Stimulated activated CD8-positive, alpha-beta memory T cell treated with anti-CD3 and anti-CD28 coated beads, Interleukin-7, amount 100 ng/mL, for 1 hour (primary cell): ENCODE results near the gene TOGARAM1.
A peak's percentile ranks its signal among the peaks of the same experiment; 100 is the strongest.
"Not testable (repeated sequence)": the region's sequence is repeated elsewhere in the genome, so short reads cannot be mapped to it uniquely, and the experiment has no call there.

Experiments used
- DNase-seq, 2 donors: peaks; one replicate each; pipeline ENCODE4 v3.0.0-alpha.2; 2020; ENCODE audit warnings: low read depth in 2 of 2

The TOGARAM1 gene

DNA sequence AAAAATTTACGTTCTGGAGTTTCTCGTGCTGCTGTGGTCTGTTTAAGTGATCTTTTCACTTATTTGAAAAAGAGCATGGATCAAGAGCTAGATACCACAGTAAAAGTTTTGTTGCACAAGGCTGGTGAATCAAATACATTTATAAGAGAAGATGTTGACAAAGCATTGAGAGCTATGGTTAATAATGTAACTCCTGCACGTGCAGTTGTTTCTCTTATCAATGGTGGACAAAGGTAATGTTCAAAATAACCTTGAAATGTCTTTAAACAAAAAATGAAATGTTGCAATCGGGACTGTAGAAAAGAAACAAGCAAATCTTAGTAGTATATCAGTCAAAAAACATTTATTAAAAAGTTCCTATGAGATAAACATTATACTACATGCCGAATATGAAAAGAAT, 82.6 kb downstream of the TOGARAM1 start:
- no peak for DNase-seq

DNA sequence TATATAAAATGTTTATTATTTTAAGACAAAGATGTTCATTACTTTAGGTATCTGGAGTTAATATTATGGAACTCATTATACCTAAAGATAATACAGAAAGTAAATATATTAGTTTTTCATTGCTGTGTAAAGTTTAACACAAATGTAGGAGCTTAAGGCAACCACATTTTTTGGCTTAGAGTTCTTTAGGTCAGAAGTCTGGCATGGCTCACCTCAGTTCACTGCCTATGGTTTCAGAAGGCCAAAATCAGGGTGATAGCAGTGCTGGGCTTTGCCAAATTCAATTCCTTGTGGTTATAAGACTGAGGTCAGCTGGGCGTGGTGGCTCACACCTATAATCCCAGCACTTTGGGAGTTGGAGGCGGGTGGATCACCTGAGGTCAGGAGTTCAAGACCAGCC, 86.4 kb downstream of the TOGARAM1 start:
- no peak for DNase-seq

DNA sequence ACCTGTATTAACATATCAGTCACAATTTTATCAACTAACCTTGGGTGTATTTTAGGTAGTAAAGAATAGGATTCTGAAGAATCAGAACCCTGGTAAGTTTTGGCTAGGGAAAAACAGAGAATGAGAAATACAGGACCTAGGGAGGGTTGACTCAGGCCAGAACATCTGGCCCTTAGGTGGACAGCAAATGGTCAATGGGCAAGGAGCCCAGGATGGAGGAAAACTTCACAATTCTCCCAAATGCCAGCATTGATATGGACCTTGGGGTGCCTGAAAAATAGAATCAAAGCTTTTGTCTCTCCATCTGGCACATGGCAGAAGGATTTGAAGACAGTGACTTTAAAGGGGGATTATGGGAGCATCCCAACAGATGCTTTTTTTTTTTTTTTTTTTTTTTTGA, 89.2 kb downstream of the TOGARAM1 start:
- DNase-seq = no peak

DNA sequence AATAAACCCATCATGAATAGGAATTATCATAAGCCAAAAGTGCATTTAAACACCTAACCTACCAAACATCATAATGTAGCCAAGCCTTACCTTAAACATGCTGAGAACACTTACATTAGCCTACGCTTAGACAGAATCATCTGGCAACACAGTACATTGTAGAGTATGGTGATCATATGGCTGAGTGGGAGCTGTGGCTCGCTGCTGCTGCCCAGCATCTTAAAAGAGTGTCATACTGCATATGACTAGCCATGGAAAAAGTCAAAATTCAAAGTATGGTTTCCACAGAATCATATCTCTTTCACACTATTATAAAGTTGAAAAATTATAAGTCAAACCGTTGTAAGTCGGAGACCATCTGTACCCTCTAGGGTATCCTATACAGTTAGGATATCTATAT, 89.9 kb downstream of the TOGARAM1 start:
- no peak for DNase-seq

DNA sequence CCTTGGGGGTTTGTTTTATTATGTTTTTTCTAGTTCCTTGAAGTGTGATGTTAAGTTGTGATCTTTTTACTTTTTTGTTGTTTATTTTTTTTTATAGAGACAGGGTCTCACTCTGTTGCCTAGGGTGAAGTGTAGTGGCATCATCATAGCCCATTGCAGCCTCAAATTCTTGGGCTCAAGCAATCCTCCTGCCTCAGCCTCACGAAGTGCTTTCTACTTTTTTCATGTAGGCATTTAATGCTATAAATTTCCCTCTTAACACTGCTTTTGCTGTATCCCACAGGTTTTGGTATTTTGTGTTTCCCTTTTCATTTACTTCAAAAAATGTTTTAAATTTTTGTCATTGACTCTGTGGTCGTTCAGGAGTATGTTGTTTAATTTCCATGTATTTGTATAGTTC, 95.4 kb downstream of the TOGARAM1 start:
- no peak for DNase-seq

DNA sequence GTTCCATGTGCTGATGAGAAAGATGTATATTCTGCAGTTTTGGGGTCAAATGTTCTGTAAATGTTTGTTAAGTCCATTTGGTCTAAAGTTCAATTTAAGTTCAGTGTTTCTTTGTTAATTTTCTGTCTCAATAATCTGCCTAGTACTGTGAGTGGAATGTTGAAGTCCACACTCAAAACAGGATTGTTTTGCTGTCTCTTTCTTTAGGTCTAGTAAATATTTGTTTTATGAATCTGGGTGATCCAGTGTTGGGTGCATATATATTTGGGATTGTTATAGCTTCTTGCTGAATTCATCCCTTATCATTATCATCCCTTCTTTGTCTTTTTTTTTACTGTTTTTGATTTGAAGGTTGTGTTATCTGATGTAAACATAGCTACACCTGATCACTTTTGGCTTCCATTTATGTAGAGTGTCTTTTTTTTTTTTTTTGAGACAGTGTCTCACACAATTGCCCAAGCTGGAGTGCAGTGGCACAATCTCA, 95.9 kb downstream of the TOGARAM1 start:
- no peak for DNase-seq

DNA sequence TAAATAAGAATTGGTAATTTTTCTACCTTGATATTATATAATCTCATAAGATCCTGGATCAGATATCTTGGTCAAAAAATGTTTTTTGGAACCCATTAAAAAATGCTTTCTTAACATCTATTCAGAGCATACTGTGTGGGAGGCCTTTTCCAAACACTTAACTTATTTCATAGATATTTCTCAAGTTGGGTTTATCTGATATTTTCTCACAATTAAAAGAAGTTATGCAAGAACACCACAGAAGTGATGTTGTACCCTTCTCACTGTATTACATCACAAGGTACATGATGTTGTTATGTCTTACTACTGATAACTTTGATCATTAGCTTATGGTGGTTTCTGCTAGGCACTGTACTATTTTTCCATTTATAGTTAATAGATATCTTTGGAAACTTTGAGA, 98.6 kb downstream of the TOGARAM1 start:
- DNase-seq = no peak

DNA sequence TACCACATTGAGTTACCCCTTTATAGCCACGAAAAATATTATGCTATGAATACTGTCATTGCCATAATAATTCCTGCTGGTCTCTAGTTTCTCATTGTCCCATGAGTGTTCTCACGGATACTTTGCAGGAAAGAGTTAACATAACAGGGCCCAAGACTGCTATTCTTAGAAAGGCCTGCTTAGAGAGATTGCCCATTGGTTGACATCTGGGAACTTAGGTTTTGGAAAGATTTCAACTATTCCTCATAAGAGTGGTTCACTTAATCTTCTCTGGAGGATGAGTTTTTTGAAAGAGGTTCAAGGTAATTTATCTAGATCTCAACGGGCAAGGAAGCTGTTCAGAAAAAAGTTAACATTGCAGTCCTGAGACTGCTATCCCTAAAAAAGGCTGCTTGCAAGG, 103.5 kb downstream of the TOGARAM1 start:
- DNase-seq = no peak

DNA sequence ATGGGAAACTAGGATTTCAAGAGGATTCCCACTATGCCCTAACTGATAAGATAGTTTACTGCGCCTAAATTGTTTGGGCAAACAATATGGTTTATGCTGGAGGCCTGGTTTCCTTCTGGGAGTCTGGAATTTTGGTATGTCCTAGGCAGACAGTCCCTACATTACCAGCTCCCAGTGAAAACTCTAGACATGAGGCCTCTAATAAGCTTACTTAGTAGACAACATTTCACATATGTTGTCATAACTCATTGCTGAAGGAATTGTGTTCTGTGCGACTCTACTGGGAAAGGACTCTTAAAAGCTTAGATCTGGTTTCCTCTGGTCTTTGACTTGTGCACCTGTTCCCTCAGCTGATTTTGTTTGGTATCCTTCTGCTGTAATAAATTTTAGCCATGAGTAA, 104.0 kb downstream of the TOGARAM1 start:
- no peak for DNase-seq

DNA sequence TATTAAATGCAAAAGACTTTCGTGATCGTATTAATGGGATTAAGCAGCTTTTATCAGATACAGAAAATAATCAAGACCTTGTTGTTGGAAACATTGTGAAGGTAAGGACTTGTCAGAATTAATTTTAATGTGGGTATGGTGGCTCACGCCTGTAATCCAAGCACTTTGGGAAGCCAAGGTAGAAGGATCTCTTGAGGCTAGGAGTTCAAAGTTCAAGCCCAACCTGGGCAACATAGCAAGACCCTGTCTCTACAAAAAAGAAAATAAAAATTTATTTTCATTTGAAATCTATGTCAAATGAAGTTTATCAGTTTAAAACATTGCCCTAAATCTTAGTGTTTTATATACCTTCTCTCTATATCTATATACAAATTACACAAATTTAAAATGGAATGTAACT, 104.7 kb downstream of the TOGARAM1 start:
- no peak for DNase-seq

DNA sequence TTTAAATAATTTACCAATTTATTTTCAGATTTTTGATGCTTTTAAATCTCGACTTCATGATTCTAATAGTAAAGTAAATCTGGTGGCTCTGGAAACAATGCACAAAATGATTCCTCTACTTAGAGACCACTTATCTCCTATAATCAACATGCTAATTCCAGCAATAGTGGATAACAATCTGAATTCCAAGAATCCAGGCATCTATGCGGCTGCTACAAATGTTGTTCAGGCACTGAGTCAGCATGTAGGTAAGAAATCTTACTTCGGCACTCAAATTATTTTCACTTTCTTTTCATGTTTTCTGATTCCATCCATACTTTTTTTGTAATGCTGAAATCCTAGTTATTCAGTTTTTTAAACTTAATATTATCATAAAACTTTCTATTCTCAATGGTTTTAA, 106.4 kb downstream of the TOGARAM1 start:
- no peak for DNase-seq

DNA sequence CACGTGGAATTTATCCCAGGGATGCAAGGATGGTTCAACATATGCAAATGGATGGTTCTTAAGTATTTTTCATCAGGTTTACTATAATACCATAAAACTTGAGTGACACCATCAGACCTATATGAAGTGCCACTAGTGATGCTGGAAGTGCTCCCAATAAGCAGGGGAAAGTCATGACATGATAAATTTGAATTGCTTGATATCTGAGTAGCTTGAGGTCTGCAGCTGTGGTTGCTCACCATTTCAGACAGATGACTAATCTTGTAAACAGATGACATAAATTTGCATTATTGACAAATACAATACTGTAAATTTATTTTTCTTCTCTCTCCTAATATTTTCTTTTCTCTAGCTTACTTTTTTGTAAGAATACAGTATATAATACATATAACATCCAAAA, 108.2 kb downstream of the TOGARAM1 start:
- DNase-seq = no peak

DNA sequence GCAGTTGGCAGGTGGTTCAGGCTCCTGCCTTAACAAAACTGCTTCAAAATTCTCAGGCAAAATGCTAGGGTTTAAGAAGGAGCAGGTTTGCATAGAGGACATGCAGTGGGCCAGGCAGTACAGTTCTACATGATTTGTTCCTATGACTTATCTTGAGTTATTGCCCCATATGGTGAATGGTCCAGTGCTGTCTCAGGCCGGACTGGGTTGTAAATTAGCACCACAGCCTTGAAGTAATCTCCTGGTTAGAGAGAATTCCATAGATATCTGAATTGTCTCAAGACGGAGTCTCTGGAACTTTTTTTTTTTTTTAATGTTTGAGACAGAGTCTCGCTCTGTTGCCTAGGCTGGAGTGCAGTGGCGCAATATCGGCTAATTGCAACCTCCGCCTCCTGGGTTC, 110.1 kb downstream of the TOGARAM1 start:
- DNase-seq = no peak

DNA sequence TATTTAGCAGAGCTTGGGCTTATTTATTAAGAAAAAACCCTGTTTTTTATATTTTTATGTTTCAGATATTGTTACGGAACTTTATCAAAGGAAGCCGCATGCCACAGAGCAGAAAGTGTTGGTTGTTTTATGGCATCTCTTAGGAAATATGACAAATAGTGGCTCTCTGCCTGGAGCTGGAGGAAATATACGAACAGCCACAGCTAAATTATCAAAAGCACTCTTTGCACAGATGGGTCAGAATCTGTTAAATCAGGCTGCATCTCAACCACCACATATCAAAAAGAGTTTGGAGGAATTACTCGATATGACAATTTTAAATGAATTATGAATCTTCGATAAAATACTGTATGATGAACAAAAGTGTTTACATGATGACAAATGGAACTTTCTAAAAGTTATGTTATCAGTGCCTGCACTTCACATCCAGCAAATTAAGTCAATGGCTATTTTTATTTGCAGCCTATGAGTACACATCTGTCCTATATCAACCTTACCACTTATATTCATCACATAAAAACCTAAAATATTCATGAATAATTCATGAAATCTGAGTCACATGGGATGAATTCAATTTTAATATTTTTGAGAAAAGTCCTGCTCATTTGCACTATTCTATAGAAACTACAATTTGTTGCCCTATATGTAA, 111.4 kb downstream of the TOGARAM1 start:
- DNase-seq = no peak

DNA sequence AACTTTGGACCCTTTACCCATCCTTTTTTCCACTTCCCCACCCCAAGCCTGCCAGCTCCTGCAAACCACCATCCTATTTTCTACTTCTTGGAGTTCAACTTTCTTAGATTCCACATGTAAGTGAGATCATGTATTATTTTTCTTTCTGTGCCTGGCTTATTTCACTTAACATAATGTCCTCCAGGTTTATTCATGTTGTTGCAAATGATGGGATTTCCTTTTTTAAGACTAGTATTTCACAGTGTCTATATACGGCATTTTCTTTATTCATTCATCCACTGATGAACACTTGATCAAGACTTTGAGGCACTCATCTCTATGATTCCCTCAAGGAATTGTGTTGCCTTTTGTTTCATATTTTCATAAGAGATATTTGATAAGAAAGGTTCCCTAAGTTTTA, 116.3 kb downstream of the TOGARAM1 start:
- DNase-seq = no peak

DNA sequence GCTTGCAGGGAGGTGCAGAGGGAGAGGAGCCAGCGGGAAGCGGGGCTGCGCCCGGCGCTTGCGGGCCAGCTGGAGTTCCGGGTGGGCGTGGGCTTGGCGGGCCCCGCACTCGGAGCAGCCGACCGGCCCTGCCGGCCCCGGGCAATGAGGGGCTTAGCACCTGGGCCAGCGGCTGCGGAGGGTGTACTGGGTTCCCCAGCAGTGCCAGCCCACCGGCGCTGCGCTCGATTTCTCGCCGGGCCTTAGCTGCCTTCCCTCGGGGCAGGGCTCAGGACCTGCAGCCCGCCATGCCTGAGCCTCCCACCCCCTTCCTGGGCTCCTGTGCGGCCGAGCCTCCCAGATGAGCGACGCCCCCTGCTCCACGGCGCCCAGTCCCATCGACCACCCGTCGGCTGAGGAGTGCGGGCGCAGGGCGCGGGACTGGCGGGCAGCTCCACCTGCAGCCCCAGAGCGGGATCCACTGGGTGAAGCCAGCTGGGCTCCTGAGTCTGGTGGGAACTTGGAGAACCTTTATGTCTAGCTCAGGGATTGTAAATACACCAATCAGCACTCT, 118.5 kb downstream of the TOGARAM1 start:
- DNase-seq = not testable (repeated sequence)

DNA sequence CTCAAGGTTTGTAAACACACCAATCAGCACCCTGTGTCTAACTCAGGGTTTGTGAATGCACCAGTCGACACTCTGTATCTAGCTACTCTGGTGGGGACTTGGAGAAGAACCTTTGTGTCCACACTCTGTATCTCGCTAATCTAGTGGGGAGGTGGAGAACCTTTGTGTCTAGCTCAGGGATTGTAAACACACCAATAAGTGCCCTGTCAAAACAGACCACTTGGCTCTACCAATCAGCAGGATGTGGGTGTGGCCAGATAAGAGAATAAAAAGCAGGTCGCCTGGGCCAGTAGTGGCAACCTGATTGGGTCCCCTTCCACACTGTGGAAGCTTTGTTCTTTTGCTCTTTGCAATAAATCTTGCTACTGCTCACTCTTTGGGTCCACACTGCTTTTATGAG, 119.1 kb downstream of the TOGARAM1 start:
- DNase-seq = not testable (repeated sequence)

DNA sequence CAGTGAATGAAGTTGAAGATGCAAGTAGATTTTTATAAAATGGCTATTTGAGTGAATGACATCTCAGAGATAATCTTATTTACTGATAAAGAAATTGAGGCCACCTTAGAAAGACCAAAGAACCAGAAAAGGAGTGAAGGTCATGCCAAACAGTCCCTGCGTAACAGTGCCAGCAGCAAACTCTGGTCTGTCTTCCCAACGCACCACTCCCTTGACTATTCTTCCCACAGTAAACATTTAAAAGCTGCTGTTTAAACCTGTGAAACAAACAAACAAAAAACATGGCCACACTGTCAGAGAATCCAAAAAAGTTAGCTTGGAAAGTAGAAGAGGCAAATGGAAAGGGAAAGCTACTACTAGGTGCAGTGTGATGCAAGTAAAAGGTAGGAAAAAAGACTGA, 120.4 kb downstream of the TOGARAM1 start:
- no peak for DNase-seq

DNA sequence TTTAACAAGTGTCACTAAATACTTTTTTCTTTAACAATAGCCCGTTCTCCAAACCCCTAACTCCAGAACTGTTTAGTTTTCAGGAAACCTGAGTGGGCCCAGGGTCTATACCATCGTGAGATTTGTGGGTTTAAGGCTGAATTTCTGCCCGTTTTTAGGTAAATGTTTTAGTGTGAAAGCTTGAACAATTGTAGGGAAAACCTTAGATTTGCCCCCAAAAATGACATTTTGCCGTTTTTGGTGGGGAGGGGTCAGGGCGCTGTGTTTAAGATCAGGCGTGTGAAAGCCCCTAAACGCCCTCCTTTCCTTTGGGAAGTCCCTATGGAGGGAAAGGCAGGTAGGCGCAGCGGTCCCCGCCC, 121.6 kb downstream of the TOGARAM1 start:
- no peak for DNase-seq

DNA sequence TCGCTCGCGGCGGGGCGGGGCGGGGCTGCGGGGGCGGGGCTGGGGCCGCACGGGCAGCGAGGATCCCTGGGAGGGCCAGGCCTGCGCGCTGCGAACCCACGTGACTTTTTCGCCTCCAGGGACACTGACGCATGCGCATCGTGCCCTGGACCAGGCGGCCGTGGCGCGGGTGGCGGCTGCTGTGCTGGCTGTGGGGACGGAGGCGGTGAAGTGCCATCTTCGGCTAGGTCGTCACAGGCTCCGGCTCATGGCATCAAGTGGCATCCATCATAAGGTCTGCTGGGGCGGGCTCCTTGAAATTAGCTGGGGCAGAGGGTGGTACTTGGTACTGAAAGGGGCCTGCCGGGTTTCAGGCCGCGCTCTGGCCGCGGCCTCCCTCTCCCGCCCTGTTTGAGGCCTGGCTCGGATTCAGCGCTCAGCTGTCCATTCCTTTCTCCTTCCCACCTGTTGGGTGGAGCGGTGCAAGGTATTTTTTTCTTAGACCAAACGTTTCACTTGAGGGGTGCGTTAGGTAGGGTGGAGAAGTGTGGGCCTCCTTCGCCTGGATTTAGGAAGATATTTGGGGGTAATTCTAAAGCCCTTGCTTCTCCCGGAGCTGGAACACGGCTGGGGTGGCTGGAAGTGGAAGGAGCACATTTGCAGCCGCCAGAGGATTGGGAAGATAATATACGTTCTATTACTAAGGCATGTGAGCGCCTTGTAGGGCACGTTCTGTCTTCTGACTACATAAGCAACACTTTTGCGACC, 122.2 kb downstream of the TOGARAM1 start, which contains the start of gene PRPF39:
Gene PRPF39 (plus strand): TSS at position 141 of the 747 bp plus-strand sequence. CDS start 11,124 bp downstream, outside the sequence.
- peak; percentile 89 to 92 for DNase-seq

DNA sequence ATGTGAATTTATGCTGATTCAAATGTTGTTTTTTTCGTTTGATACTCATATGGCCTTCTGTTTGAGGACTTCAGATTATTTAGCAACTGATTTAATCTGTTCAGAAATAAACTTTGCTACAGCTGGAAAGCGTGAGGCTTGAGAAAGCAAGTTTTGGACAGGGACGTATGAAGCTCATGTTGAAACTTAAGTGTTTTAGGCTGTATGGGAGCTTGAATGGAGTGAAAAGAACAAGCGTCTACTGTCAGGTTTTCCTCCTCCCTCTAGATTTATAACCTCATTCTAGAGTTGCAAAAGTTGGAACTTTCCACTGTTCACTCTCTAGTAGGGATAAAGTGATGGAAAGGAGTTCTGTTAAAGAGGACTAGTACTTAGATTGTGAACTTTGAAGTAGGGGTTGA, 123.0 kb downstream of the TOGARAM1 start:
- no peak for DNase-seq

DNA sequence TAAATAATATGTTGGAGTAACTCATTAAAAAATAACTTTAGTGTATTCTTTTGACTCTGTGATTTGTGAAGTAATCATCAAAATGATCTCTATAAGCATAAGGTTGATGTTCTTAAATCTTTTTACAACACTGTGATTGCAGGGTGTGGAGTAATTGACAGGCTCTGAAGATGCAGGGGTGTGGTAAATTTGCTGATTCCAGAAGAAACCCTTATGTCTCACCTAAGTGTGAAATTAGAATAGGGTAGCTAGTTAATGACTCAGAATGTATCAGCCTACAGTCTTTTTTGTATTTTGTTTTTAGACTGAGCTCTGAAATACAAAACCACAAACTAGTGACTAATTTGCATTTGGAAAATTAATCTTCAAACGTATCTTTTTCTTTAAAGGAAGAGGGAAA, 127.8 kb downstream of the TOGARAM1 start:
- no peak for DNase-seq

DNA sequence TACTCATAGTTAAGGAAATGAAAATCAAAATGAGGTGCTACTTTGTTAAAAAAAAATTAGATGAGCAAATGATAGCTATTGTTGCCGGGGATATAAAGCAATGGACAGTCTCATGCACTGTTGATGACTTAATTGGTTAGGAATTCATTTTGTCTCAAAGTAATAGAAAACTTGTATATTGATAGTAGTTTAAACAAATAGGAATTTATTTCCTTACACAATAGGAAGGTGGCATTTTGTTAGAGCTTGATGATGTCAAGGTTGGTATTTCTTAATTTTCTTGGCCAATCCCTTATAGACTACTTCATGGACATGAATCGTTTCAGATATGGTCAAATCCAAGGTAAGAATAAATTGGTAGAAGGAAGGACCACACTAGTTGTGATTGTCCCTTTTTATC, 129.7 kb downstream of the TOGARAM1 start:
- DNase-seq = no peak
